ENCODE measurements around the gene BLTP3B. TPM values are rescaled to one million over a fixed set of nuclear protein-coding genes. Genes with fewer than 3 reads are reported as not detected.
A peak's percentile ranks its signal among the peaks of the same experiment; 100 is the strongest.

The BLTP3B gene
- total RNA-seq, 2 donors from 2014 or later, result 44.7 to 48.9 TPM

DNA sequence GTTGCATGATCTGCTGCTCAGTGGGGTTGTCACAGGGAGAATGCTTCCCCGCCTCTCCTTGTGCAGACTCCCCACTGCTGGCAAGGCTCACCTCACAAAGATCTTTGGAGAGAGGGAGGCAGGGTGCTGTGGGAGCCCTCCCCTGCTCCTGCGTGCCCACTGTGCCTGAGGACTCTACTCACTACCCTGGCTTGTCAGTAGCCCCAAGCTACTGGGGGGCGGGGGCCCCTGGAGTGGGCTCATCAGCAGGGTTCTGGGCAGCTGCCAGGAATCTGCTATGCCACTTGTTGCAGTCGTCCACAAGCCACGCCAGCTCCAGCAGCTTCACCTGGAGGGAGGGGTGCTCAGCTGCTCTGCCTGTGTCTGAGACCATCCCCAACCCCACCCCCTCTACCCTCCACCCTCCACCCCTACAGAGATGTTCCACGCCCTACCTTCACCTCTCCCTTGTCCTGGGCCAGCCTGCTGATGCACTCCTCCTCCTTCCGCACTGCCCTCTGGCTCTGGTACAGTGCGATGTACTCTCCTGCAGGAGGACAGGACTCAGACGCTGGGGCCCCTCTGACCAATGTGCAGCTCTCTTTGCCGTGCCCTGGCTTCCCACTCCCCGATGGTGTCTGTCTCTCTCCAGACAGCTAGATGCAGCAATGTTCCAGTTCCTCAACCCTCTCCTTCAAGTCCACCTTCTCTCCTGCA is 14.2 kb upstream of the BLTP3B start:
- DNase-seq (no peak), ATAC-seq (replicated peaks in 1 of 2) (no peak)
- Mint-ChIP-seq H3K4me3 (no peak overlapping the region), H3K27ac (no peak overlapping the region), H3K36me3 (ENCODE audit: insufficient read depth in 2 of 2) (no peaks in the 10 kb centered on the region), H3K4me1 (ENCODE audit: low read depth) (peaks cover 5% of the 10 kb centered on the region), H3K27me3 (ENCODE audit: low read depth) (no peaks in the 10 kb centered on the region), H3K9me3 (no peaks in the 10 kb centered on the region)

DNA sequence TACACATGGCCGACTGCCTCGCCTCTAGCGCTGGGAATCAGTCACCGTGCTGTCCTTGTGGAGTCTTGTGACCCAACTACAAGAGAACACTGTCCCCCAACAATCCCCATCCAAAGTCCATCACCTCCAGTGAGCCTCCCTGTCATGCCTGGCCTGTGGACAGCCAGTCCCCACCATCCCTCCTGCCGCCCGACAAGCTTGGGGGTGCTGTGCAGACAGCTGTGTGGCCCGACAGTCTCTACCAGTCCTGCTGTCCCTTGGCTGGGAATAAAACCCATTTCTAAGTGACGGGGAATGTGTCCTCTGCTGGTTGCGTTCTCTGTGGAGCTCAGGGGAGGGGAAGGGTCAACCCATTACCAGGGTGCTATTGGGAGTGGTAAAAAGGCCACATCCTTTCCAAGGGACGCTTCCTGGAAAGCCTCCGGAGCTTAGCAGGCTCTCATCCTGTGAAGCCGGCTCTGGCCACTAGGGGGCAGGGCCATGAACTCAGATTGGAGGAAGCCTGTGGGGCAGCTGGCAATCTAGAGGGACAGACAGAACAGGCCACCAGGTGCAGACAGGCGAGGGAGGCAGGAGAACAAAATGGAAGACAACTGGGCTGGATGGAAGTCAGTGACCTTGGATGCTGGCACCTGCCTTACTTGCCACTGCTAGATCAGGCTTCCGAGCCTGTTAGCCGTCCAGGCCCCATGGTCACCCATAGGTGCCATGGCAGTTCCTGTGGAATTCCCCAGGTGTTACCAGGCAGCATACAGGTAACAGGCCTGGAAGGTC is 12.0 kb upstream of the BLTP3B start:
- peaks cover 5% of the 10 kb centered on the region for H3K4me1 Mint-ChIP-seq (ENCODE audit: low read depth)

DNA sequence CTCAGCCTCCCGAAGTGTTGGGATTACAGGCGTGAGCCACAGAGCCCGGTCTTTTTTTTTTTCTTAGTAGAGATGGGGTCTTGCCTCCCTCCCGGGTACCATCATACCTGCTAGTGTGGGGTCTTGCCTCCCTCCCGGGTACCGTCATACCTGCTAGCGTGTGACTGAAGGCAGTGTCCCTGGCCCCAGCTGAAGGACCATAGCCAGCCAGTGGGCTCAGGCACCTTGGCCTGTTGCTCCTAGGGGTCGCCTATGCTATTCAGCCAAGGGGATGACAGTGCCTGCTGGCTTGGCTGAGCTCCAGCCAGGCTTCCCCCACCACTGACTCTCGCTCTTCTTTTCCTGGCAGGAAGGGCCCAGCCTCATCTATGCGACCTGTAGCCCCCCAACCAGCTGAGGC is 10.5 kb upstream of the BLTP3B start:
- H3K4me1 Mint-ChIP-seq (ENCODE audit: low read depth), result peaks cover 5% of the 10 kb centered on the region
- DNase-seq (no peak), ATAC-seq (replicated peaks in 1 of 2) (no peak)
- no peaks in the 10 kb centered on the region for H3K9me3 Mint-ChIP-seq
- H3K36me3 Mint-ChIP-seq (ENCODE audit: insufficient read depth in 2 of 2), result no peaks in the 10 kb centered on the region
- no peak overlapping the region for H3K4me3 Mint-ChIP-seq
- no peaks in the 10 kb centered on the region for H3K27me3 Mint-ChIP-seq (ENCODE audit: low read depth)
- no peak overlapping the region for H3K27ac Mint-ChIP-seq

More for the DNA sequence above, 12.0 kb upstream of the BLTP3B start:
- Mint-ChIP-seq H3K27ac (no peak overlapping the region), H3K9me3 (no peaks in the 10 kb centered on the region), H3K27me3 (ENCODE audit: low read depth) (no peaks in the 10 kb centered on the region), H3K4me3 (no peak overlapping the region), H3K36me3 (ENCODE audit: insufficient read depth in 2 of 2) (no peaks in the 10 kb centered on the region)
- DNase-seq, result peak; percentile 72 to 79
- peak; percentile 73 to 75 for ATAC-seq (replicated peaks in 1 of 2)

DNA sequence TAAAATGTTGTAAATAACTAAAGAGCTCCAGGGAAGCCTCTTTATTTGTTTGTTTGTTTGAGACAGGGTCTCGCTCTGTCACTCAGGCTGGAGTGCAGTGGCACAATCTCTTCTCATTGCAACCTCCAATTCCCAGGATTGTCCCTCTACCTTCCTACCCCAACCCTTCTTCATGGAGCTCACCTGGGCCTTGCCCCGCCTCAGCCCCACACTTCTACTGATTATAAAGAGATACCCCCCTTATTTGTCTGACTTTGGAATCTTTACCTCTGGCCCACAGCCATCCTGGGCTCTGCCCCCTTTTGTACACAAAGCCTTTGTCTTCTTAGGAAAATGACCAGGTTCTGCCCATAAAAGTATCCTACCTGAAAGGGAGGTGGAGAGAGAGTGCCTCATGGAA is 9.1 kb upstream of the BLTP3B start:
- H3K4me3 Mint-ChIP-seq, result no peak overlapping the region
- no peak overlapping the region for H3K27ac Mint-ChIP-seq
- H3K36me3 Mint-ChIP-seq (ENCODE audit: insufficient read depth in 2 of 2), result no peaks in the 10 kb centered on the region
- H3K4me1 Mint-ChIP-seq (ENCODE audit: low read depth), result peaks cover 5% of the 10 kb centered on the region
- ATAC-seq (replicated peaks in 1 of 2), result no peak
- H3K27me3 Mint-ChIP-seq (ENCODE audit: low read depth), result no peaks in the 10 kb centered on the region
- no peak for DNase-seq
- H3K9me3 Mint-ChIP-seq, result no peaks in the 10 kb centered on the region

DNA sequence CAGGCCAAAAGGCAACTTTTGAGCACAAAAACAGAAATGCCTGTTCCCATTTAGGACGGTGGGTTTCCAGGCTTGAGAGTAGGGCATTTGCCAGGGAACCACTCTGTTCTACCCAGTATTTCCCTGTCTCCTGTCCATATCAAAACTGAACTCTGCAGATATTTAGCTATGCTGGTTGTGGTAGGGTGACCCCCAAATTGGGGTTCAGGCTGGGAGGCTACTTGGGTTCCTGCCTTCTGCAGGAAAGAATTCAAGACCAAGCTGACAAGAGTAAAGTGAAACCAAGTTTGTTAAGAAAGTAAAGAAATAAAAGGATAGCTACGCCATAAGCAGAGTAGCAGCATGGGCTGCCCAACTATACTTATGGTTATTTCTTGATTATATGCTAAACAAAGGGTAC is 3.6 kb upstream of the BLTP3B start:
- Mint-ChIP-seq H3K9me3 (no peaks in the 10 kb centered on the region), H3K27me3 (ENCODE audit: low read depth) (no peaks in the 10 kb centered on the region), H3K27ac (no peak overlapping the region), H3K36me3 (ENCODE audit: insufficient read depth in 2 of 2) (peaks cover 4 to 6% of the 10 kb centered on the region in 2 donors), H3K4me3 (no peak overlapping the region), H3K4me1 (ENCODE audit: low read depth) (peaks cover 22% of the 10 kb centered on the region)
- no peak for DNase-seq
- no peak for ATAC-seq (replicated peaks in 1 of 2)

DNA sequence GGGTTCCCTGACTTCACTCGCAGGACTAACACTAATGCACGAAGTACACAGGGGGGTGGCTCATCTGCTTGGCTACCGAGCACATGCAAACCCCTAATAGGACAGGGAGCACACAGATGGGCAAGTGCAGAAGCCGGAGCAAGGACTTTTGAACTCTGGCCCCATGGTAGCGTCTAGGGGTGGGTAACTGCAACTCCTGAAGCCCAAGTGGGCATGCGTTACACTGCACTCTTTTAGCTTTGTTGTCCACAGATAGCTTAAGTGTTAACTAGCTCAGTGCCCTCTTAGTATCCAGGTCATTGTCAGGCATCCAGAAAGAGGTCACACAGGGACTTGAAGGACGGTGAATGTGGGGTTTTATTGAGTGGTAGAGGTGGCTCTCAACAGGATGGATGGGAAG is 3.0 kb upstream of the BLTP3B start:
- H3K9me3 Mint-ChIP-seq, result no peaks in the 10 kb centered on the region
- no peak for DNase-seq
- H3K27ac Mint-ChIP-seq, result no peak overlapping the region
- H3K4me1 Mint-ChIP-seq (ENCODE audit: low read depth), result peaks cover 29% of the 10 kb centered on the region
- no peak for ATAC-seq (replicated peaks in 1 of 2)
- peaks cover 4 to 6% of the 10 kb centered on the region in 2 donors for H3K36me3 Mint-ChIP-seq (ENCODE audit: insufficient read depth in 2 of 2)
- H3K27me3 Mint-ChIP-seq (ENCODE audit: low read depth), result no peaks in the 10 kb centered on the region
- H3K4me3 Mint-ChIP-seq, result no peak overlapping the region

DNA sequence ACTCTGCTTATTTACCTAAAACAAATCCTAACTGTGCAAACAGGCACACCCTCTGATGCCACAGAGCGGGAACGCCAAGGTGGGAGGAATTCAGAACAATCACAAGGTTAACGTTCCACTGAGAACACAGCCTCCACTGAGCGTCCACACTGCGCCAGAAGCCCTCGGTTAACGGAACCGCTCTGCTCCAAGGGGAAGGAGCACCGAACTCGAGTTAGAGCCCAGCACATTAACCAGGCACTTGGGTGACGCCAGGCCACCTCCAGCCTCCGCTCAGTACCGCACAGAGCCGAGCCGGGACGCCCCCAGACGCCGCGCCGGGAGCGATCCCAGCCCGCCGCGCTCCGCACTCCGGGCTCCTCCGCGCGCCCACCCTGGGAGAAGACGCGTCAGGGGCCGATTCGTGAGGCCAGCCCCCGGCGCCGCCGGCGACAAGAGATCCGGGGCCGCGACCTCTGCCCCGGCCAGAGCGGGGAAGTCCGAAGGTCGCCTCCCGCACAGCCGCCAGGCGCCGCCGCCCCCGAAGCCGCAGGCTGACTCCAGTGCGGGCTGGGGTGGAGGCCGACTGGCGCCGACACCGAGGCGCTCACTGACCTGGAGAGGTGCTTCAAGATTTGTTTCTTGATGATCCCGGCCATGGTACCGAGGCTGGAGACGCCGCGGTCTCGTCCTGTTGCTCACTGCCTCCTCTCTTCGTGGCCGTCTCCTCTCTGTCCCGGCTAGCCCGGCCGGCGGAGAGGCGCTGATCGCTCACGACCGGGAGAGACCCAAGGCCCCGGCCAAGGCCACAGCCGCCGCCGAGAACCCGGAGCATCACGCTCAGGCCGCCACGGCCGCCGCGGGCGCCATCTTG is 450 bp downstream of the BLTP3B start:
- peak; percentile 60 to 63 for ATAC-seq (replicated peaks in 1 of 2)
- H3K27me3 Mint-ChIP-seq (ENCODE audit: low read depth), result no peaks in the 10 kb centered on the region
- H3K36me3 Mint-ChIP-seq (ENCODE audit: insufficient read depth in 2 of 2), result peaks cover 4 to 11% of the 10 kb centered on the region in 2 donors

DNA sequence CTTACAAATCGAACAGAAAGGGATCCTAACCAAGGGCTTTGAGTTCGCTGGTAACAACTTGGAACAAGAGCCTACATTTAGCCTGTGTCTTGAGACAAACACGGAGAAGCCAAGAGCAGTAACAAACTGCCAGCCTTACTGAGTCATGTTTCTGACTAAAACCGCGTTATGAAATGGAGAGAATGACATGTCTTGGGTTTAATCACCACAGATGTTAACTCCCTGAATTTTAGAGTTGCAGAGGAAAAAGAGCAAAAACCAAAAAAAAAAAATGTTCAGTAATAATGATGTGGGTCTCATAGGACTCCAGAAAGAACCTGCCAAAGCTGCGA is 1.0 kb downstream of the BLTP3B start:
- no peaks in the 10 kb centered on the region for H3K27me3 Mint-ChIP-seq (ENCODE audit: low read depth)
- ATAC-seq (replicated peaks in 1 of 2), result peak; percentile 74 to 78
- H3K4me1 Mint-ChIP-seq (ENCODE audit: low read depth), result peaks cover 68% of the 10 kb centered on the region
- H3K9me3 Mint-ChIP-seq, result no peaks in the 10 kb centered on the region
- H3K27ac Mint-ChIP-seq, result peak overlapping the region; percentile 99
- peaks cover 4 to 11% of the 10 kb centered on the region in 2 donors for H3K36me3 Mint-ChIP-seq (ENCODE audit: insufficient read depth in 2 of 2)
- peak overlapping the region; percentile 97 for H3K4me3 Mint-ChIP-seq
- peak; percentile 54 to 56 for DNase-seq

More for the DNA sequence above, 450 bp downstream of the BLTP3B start:
- peak; percentile 46 to 55 for DNase-seq
- H3K4me1 Mint-ChIP-seq (ENCODE audit: low read depth), result peaks cover 63% of the 10 kb centered on the region
- H3K27ac Mint-ChIP-seq, result peak overlapping the region; percentile 100
- H3K4me3 Mint-ChIP-seq, result peak overlapping the region; percentile 97
- H3K9me3 Mint-ChIP-seq, result no peaks in the 10 kb centered on the region

DNA sequence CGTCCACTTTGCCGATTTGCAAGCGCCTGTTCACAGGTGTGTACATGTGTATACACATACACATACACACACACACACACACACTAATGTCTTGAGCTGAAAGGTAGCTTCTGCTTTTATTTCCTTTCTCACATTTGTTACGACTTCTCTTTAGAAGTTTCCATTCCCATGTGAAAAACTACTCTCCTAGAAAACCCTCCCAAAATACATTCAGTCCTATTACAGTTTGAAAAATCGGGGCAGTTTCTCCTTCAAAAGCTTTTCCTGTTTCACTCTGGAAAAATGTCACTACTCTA is 3.9 kb downstream of the BLTP3B start:
- ATAC-seq (replicated peaks in 1 of 2) (no peak), DNase-seq (no peak)
- Mint-ChIP-seq H3K27ac (peak overlapping the region; percentile 90), H3K9me3 (no peaks in the 10 kb centered on the region), H3K36me3 (ENCODE audit: insufficient read depth in 2 of 2) (peaks cover 8 to 13% of the 10 kb centered on the region in 2 donors), H3K4me3 (peak overlapping the region; percentile 64 to 86), H3K4me1 (ENCODE audit: low read depth) (peaks cover 67% of the 10 kb centered on the region), H3K27me3 (ENCODE audit: low read depth) (no peaks in the 10 kb centered on the region)

DNA sequence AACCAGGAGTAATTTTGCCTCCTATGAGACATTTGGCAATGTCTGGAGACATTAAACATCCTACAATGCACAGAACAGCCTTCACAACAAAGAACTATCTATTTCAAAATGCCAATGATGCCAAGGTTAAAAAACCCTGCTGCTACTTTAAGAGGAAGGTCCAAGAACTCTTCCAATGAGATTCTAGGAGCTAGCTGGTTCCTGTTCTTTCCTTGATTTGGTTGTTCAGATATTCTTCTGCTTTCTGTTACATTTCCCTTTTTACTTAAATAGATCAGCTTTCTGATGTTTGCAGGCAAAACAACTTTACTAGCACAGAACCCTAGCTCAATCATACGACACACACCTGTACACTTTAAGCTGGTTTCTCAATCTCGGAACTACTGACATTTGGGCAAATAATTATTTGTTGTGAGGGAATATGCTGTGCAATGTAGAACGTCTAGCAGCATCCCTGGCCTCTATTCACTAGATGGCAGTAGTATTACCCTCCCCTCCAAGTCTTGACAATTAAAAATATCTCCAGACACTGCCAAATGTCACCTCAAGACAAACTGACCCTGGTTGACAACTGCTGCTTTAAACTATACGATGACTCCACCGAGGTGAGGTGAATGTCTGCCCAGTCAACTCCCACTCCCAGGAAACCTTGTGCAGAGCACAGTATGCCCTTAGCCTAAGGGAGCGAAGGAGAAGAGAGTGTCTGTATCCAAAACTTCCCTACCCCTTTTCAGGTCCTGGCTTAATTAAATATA is 4.4 kb downstream of the BLTP3B start:
- H3K27me3 Mint-ChIP-seq (ENCODE audit: low read depth), result no peaks in the 10 kb centered on the region

DNA sequence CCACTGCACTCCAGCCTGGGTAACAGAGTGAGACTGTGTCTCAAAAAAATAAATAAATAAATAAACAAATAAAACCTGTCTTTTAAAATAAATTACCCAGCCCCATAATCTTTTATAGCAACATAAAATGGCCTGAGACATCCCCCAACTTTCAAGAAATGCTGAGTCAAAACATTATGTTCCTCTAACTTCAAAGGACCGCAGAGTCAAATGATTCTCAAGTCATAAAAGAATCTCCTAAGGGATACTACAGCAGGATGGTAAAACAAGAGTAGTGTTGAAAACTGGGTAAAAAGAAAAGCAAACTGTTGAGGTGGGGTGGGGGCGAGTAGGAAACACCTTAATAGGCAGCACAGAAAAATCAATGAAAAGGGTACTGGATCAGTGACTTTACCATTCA is 9.5 kb downstream of the BLTP3B start:
- Mint-ChIP-seq H3K27me3 (ENCODE audit: low read depth) (no peaks in the 10 kb centered on the region), H3K9me3 (peaks cover 1 to 2% of the 10 kb centered on the region in 2 donors), H3K36me3 (ENCODE audit: insufficient read depth in 2 of 2) (peaks cover 6 to 8% of the 10 kb centered on the region in 2 donors), H3K4me1 (ENCODE audit: low read depth) (peaks cover 58% of the 10 kb centered on the region), H3K27ac (no peak overlapping the region), H3K4me3 (no peak overlapping the region)
- DNase-seq, result no peak
- peak; percentile 24 to 36 for ATAC-seq (replicated peaks in 1 of 2)

More for the DNA sequence above, 4.4 kb downstream of the BLTP3B start:
- H3K4me1 Mint-ChIP-seq (ENCODE audit: low read depth), result peaks cover 67% of the 10 kb centered on the region
- H3K4me3 Mint-ChIP-seq, result peak overlapping the region; percentile 64 to 86
- H3K9me3 Mint-ChIP-seq, result no peaks in the 10 kb centered on the region
- ATAC-seq (replicated peaks in 1 of 2) (no peak), DNase-seq (peak in 1 of 2 donors; percentile 7)
- peaks cover 8 to 14% of the 10 kb centered on the region in 2 donors for H3K36me3 Mint-ChIP-seq (ENCODE audit: insufficient read depth in 2 of 2)
- no peak overlapping the region for H3K27ac Mint-ChIP-seq

DNA sequence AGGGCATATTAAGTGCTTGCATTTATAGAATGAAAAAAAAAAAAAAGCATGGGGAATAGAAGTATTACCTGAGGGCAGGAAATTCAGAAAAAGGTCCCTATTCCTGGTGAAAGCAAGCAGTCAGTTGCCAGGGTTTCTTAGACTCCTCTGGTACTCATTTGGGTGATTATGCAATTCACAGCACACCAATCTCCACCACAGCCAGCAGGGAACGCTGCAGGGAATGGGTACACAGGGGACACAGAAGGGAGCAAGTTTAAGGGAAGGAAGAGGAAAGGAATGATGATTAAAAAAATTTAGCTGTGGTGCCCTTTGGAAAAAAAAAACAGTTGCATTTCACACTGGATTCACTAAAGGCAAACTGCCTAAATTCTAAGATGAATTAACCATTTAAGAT is 14.2 kb downstream of the BLTP3B start:
- Mint-ChIP-seq H3K9me3 (peaks cover 1 to 2% of the 10 kb centered on the region in 2 donors), H3K4me1 (ENCODE audit: low read depth) (peaks cover 49% of the 10 kb centered on the region), H3K27ac (peak overlapping the region; percentile 92), H3K4me3 (peak overlapping the region in 1 of 2 donors; percentile 53), H3K27me3 (ENCODE audit: low read depth) (no peaks in the 10 kb centered on the region), H3K36me3 (ENCODE audit: insufficient read depth in 2 of 2) (peaks cover 2 to 8% of the 10 kb centered on the region in 2 donors)
- ATAC-seq (replicated peaks in 1 of 2), result no peak
- DNase-seq, result no peak

Data from activated T-cell treated with anti-CD3 and anti-CD28 coated beads, Interleukin-2, amount 50 U/mL, for 72 hours (primary cell).